ENCODE measurements around the gene WDR44.
A peak's percentile ranks its signal among the peaks of the same experiment; 100 is the strongest.
"Not testable (repeated sequence)": the region's sequence is repeated elsewhere in the genome, so short reads cannot be mapped to it uniquely, and the experiment has no call there.

The WDR44 gene

DNA sequence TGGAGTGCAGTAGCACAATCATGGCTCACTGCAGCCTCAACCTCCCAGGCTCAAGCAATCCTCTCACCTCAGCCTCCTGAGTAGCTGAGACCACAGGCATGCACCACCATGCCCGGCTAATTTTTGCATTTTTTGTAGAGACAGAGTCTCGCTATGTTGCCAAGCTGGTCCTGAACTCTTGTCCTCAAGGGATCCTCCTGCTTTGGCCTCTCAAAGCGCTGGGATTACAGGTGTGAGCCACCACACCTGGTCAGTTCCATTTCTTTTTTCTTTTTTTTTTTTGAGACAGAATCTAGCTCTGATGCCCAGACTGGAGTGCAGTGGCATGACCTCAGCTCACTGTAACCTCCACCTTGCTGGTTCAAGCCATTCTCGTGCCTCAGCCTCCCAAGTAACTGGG, 136.5 kb downstream of the WDR44 start:
- DNase-seq (ENCODE audit: low read depth in 2 of 2): not testable (repeated sequence)

DNA sequence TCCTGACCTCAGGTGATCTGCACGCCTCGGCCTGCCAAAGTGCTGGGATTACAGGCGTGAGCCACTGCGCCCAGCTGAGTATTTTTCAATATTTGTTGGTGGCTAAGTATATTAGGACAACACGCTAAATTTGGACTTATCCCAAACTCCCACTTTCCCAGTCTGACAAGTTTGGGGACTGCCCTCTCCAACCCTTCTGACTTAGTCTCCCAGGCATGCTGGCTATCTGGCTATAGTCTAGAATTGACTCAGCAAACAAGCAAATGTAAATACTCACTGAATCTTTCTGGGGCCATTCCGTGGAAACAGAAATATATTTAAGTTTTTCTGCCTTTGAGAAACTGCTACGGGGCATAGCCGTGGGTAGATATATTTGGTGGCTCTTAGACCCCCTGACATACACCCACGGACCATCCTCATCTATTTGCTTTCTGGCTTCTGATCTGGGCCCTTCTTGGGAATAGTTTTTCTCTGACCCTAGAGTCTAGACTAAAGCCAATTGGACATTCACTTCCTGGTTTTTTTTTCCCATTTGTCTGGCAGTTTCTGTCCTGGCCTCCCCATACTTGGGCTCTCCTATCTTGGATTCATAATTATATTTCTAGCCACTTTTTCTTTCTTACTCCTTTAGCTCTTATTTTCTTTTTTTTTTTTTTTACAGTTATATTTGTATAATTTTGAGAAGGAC, 138.5 kb downstream of the WDR44 start:
- no peak for DNase-seq (ENCODE audit: low read depth in 2 of 2)

DNA sequence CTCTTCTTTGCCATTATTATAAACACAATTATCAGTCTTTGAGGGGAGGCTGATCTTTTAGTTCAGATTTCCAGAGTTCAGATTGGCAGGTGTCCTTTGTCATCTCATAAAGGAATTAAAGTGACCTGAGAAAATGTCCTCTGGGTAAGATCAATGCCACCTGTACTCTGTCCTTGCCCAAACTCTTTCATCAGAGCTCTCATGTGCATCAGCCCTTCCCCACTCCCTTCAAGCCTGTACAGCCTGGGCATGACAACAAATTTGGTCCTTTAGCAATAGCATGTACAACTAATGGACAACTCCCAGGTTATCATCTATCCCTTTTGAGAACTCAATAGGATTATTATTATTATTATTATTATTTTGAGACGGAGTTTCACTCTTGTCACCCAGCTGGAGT, 140.8 kb downstream of the WDR44 start:
- DNase-seq (ENCODE audit: low read depth in 2 of 2): not testable (repeated sequence)

DNA sequence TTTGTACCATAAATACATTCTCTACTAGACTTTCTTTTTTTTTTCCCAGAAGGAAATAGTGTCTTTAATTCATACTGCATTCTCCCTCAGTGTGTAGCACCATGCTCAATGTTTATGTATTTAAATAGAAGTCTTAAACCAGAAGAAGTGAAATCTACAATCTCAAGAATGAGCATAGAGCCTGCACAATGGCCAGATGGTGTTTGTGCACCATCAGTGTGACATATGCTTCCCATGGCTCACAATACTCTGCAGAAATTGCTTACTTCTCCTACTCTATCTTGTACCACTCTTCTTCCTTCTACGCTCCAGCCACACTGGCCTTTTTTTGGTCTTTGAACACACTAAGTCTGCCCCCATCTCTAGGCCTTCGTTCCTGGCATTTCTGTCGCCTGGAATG, 147.1 kb downstream of the WDR44 start:
- no peak for DNase-seq (ENCODE audit: low read depth in 2 of 2)

DNA sequence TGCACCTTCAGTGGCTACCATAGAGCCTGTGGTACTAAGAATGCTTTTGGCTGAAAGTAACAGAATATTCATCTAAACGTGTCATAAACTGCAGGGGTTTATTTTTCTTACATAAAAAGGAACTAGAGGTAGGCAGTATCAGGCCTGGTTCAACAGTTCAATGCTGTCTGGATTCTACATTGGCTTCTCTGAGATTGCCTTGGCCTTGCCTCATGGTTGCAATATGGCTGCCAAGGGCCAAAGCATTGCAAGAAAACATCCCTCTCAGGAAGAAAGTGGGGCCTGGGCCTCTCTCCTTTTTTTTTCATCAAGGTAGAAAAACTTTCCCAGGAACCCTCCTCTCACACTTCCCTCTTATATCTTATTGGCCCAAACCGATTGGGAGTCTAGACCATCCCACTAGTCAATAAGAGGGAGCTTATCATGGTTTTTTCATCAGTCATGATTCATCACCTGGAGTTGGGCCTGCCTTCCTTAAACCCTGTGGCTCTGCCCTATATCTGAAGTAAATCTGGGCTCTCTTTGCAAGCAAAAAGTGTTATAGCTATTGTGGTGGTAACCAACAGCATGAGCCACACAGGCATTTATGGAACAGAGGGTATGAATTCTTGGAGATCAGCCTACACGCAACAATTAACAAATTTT, 147.9 kb downstream of the WDR44 start:
- no peak for DNase-seq (ENCODE audit: low read depth in 2 of 2)

DNA sequence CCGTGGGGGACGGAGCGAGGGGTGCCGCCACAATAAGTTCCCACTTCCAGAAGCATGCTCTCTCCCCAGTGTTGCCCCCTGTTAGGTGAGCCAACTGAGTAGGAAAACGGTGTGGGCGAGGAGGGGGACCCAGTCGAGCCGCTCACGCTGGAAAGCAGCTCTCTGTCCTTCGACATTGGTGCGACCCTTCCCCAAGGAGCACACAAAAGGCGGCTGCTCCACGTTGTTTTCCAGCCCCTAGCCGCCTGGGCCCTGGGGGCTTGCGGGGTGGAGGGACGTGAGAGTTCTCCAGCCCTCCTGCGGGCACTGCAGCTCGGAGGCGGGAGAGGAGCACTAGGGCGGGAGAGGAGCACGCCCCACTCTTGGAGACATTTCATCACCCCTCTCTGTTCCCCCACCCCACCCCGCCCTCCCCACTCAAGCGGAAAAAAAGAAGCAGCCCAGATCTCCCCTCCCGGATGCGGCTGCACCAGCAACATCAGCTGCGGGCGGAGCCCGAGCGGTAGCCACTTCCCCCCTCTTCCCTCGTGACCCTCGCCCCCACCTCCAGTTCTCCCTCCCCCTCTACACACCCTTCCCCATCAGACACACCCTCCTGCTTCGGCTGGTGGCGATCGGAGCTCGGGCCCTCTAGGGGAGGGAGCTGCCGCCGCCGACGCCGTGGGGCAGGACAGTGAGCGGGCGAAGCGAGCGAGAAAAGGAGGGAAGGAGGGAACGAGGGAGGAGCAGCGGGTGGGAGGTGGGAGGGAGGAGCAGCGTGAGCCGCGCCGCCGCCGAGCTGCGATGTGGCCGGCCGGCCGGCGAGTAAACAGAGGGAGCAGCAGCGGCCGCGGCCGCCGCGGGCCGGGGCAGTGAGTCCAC, 149.4 kb downstream of the WDR44 start, which contains the start of gene DOCK11:
Gene DOCK11, plus strand, starts transcription at position 755 of the 861 bp plus-strand sequence. CDS start 157 bp downstream, outside the sequence.
- DNase-seq (ENCODE audit: low read depth in 2 of 2): peak; percentile 38 to 67

DNA sequence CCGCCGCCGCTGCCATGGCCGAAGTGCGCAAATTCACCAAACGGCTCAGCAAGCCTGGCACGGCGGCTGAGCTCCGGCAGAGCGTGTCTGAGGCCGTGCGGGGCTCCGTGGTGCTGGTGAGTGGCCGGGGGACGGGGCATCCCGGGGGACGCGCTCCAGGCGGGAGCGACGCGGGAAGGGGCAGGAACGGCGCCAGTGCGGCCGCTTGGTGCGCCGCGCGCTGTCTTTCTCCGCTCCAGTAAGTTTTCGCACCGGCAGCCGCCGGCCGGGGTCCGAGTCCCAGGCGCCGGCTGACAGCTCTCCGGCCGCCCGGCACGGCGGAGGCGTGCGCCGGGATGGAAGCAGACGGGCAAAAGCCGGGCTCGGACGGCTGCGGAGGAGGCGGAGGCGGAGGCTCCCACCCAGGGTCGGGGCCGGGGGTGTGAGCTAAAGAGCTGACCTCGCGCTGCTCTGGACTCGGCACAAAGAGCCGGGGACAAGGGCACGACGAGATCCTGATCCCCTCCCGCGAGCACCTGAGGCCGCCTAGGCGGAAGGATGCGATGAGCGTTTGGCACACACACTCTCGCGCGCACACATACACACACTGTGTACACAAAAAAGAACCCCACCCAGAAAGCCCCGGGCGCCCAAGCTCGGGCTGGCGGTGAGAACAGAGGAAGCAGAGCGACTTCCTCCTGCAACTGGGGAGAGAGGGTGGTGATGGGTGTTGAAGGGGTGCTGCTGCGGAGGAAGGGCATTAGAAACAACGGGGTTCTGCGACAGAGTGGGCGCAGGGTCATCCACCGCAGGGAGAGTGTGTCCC, 150.3 kb downstream of the WDR44 start:
- peak; percentile 21 to 37 for DNase-seq (ENCODE audit: low read depth in 2 of 2)

DNA sequence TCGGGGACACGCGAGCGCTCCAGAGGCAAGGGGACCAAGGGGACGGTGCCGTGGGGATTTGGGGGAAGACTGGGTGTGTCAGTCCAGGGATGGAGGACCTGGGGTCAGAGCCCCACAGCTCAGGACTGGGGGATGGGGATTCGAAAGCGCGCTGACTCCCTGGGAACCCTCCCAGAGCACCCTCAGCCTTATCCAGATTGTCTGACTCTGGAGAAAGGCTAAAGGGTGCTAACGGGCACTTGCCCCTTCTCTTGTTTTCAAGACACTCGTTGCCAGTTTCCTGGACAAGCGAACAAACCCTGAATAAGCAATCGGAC, 150.8 kb downstream of the WDR44 start:
- DNase-seq (ENCODE audit: low read depth in 2 of 2): no peak

DNA sequence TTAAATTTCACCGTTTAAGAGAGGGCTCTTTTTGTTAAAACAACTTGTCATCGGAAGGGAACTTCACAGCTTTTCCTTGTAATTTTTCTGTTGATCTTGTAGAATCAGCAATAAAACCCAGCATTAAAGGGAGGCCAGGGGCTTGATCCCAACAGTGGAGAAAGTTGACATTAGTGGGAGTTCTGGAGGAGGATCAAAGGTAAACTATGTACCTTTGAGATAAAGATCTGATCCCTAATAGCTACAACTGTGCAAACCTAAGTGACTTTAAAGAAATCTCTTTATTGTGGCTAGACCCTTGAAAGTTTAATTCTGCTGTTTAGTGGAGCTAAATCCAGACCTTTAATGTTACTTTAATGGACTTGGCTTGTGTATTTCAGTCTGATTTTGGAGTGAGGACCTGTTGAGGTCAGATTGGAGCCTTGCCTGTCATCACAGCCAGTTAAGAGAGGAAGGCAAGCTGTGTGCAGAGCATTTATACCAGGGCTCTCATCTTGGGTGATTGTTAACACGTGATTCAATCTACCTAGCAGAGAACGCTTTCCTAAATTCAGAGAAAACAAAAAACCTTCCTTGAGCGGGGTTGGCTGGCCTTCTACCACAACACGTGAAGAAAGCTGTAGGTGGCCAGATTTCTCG, 151.4 kb downstream of the WDR44 start:
- DNase-seq (ENCODE audit: low read depth in 2 of 2): no peak

DNA sequence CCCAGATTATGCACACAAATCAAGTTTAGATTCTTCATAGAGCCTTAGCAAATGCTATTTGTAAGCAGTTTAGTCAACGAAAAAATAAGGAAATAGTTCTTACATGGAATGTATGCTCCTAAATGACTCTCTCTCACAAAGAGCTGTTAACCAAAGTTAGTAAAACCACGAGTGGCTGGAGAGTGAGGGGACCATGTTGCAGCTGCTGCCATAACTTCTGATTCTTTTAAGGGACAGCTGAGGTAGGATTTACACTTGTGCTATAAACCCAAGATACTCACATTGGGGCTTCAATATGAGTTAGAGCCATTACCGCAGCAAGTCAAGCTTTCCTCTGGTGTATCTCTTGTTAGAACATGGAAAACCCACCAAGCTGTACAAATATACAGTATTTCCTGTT, 152.4 kb downstream of the WDR44 start:
- DNase-seq (ENCODE audit: low read depth in 2 of 2): no peak

DNA sequence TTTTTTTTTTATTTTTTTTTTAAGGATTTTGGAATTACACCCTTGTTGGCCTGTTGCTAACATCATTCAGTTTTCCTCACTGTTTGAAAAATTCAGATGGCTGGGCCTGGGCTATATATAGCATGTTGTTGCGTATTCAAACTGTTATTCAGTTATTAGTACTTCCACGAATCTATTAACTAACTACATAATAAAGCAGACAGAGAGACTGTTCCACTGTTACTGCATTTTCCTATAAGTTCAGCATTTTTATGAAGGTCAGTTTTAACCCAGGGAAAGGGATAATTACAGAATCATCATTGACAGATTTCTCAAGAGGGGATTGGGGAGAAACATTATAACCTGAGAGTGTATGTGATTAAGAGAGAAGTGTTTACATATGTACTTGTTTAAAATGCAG, 152.8 kb downstream of the WDR44 start:
- no peak for DNase-seq (ENCODE audit: low read depth in 2 of 2)

DNA sequence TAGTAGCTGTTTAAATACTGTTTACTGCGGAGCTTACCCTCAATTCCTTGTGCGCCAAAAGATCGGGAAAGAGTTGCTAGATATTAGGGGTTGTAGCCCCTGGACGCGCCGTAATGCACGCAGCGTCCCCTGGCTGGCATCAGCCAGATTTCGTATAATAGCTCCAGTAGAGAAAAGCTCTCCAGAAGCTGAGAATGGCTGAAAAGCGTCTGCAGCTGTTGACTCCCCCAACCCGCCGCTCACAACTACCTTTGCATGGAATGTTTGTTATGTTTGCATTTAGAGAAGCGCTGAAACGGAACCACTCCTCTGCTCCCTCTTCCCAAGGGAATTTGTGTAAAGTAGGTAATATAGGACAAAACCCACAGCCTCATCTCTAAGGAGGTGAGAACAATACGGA, 153.4 kb downstream of the WDR44 start:
- no peak for DNase-seq (ENCODE audit: low read depth in 2 of 2)

Measured in stimulated activated CD4-positive, alpha-beta T cell treated with anti-CD3 and anti-CD28 coated beads, Interleukin-1b, Interleukin-23, amount 100 ng/mL, for 1 hour (primary cell).